H1 (cell line): ENCODE measurements around the gene AQP11. TPM values are rescaled to one million over a fixed set of nuclear protein-coding genes. Genes with fewer than 3 reads are reported as not detected.

Experiments used
- CTCF ChIA-PET: fragments of 300-600 bp; sonication (Branson Sonifier 250); formaldehyde crosslinking; loops from one replicate; lab custom pipeline; 2021; ENCODE audit not compliant: partially characterized antibody; lab: Charles Lee
- POLR2A ChIA-PET: fragments of 300-600 bp; sonication (Branson Sonifier 250); formaldehyde crosslinking; loops from one replicate; lab custom pipeline; 2021; ENCODE audit warnings: inconsistent platforms; ENCODE audit not compliant: partially characterized antibody; lab: Charles Lee
- DNase-seq, 2 experiments: peaks; one replicate each; pipeline versions ENCODE4 v3.0.0 to v3.0.0-alpha.2; 2010 to 2022; ENCODE audit warnings: low spot score in 2 of 2, low read depth in 1 of 2, mixed read lengths in 1 of 2
- FAIRE-seq: peaks from 2 replicates; lab custom pipeline; 2011; peaks lifted over from hg19 to GRCh38; lab: Jason Lieb, UNC
- H2AFZ ChIP-seq: 2 replicates; pipeline ENCODE4 v1.8.1; 2012; ENCODE audit warnings: low read length, inconsistent platforms
- H2AK5ac ChIP-seq: 2 replicates; pipeline ENCODE4 v1.6.1; 2013; ENCODE audit warnings: low read depth, low read length
- H2BK120ac ChIP-seq: replicated peaks from 2 replicates; pipeline ENCODE3; 2013; ENCODE audit warnings: low read depth, low read length, inconsistent platforms
- H2BK12ac ChIP-seq: 2 replicates; pipeline ENCODE4 v1.6.1; 2013; ENCODE audit warnings: low read depth, low read length
- H2BK15ac ChIP-seq: 2 replicates; pipeline ENCODE4 v1.6.1; 2013; ENCODE audit warnings: low read length
- H2BK20ac ChIP-seq: 2 replicates; pipeline ENCODE4 v1.6.1; 2013; ENCODE audit warnings: low read length
- H2BK5ac ChIP-seq: 2 replicates; pipeline ENCODE4 v1.6.1; 2013; ENCODE audit warnings: low read depth, low read length
- H3K14ac ChIP-seq: 2 replicates; pipeline ENCODE4 v1.6.1; 2013; ENCODE audit warnings: inconsistent platforms; ENCODE audit not compliant: insufficient read length
- H3K18ac ChIP-seq: 2 replicates; pipeline ENCODE4 v1.6.1; 2013; ENCODE audit warnings: low read length; ENCODE audit errors: extremely low read depth
- H3K23ac ChIP-seq: 2 replicates; pipeline ENCODE4 v1.6.1; 2013; ENCODE audit warnings: inconsistent platforms; ENCODE audit not compliant: insufficient read length
- H3K23me2 ChIP-seq: 2 replicates; pipeline ENCODE4 v1.6.1; 2013; ENCODE audit warnings: low read depth, low read length
- H3K27ac ChIP-seq: 2 replicates; pipeline ENCODE4 v1.6.1; 2011; ENCODE audit warnings: low read depth, low read length, inconsistent platforms
- H3K27me3 ChIP-seq, 4 experiments: replicated peaks in 1 of 4; 1 replicate in 1 of 4; 2 replicates in 3 of 4; pipeline versions ENCODE4 v1.6.1 to v1.8.1; 2011 to 2013; ENCODE audit warnings: low read length in 3 of 4, mild to moderate bottlenecking in 3 of 4, inconsistent platforms in 2 of 4, mixed read lengths in 2 of 4, moderate library complexity in 1 of 4; ENCODE audit not compliant: control insufficient read depth in 3 of 4, insufficient read depth in 3 of 4; ENCODE audit errors: extremely low read depth in 1 of 4
- H3K36me3 ChIP-seq, 4 experiments: 2 replicates each; pipeline versions ENCODE4 v1.6.1 to v1.8.1; 2011 to 2013; ENCODE audit warnings: mild to moderate bottlenecking in 4 of 4, low read length in 3 of 4, moderate library complexity in 2 of 4, control low read depth in 1 of 4, inconsistent platforms in 1 of 4; ENCODE audit not compliant: insufficient read depth in 4 of 4, control insufficient read depth in 2 of 4
- H3K4ac ChIP-seq: replicated peaks from 2 replicates; pipeline ENCODE3; 2013; ENCODE audit warnings: low read length, low read depth, mixed read lengths, inconsistent platforms; ENCODE audit not compliant: insufficient read length
- H3K4me1 ChIP-seq, 4 experiments: replicated peaks in 1 of 4; 1 replicate in 1 of 4; 2 replicates in 3 of 4; pipeline versions ENCODE4 v1.6.1 to v1.8.1; 2011 to 2013; ENCODE audit warnings: low read length in 3 of 4, inconsistent platforms in 2 of 4, mixed read lengths in 1 of 4; ENCODE audit not compliant: insufficient read depth in 4 of 4, control insufficient read depth in 3 of 4
- H3K4me2 ChIP-seq, 2 experiments: 2 replicates each; pipeline versions ENCODE4 v1.6.1 to v1.8.1; 2011 to 2013; ENCODE audit warnings: low read depth in 2 of 2, low read length in 2 of 2, control low read depth in 1 of 2, inconsistent platforms in 1 of 2, mild to moderate bottlenecking in 1 of 2; ENCODE audit not compliant: insufficient read depth in 1 of 2
- H3K4me3 ChIP-seq, 4 experiments: fragments of 200-600, 300-600 bp in 1 of 4; sonication (generic), shearing (Covaris generic), sonication (Bioruptor Twin) in 1 of 4; 2 replicates each; pipeline versions ENCODE4 v1.5.1 to v1.8.1; 2011 to 2016; ENCODE audit warnings: low read length in 4 of 4, low read depth in 3 of 4, control low read depth in 2 of 4, inconsistent platforms in 2 of 4, mild to moderate bottlenecking in 2 of 4, mixed read lengths in 1 of 4, moderate library complexity in 1 of 4; ENCODE audit not compliant: insufficient read depth in 2 of 4; ENCODE audit errors: extremely low read depth in 1 of 4
- H3K56ac ChIP-seq: replicated peaks from 2 replicates; pipeline ENCODE3; 2013; ENCODE audit warnings: low read depth, mild to moderate bottlenecking, mixed read lengths, low read length, inconsistent platforms; ENCODE audit not compliant: insufficient read length
- H3K79me1 ChIP-seq: 2 replicates; pipeline ENCODE4 v1.6.1; 2013; ENCODE audit warnings: low read depth, low read length, control low read depth
- H3K79me2 ChIP-seq, 2 experiments: 2 replicates each; pipeline versions ENCODE4 v1.6.1 to v1.8.1; 2012 to 2013; ENCODE audit warnings: low read length in 2 of 2, mild to moderate bottlenecking in 2 of 2, inconsistent platforms in 1 of 2; ENCODE audit not compliant: insufficient read depth in 2 of 2, control insufficient read depth in 1 of 2
- H3K9ac ChIP-seq, 4 experiments: replicated peaks in 1 of 4; 1 replicate in 1 of 4; 2 replicates in 3 of 4; pipeline versions ENCODE4 v1.6.1 to v1.8.1; 2011 to 2013; ENCODE audit warnings: low read depth in 3 of 4, low read length in 3 of 4, control low read depth in 2 of 4, mild to moderate bottlenecking in 2 of 4, moderate library complexity in 2 of 4, inconsistent platforms in 1 of 4; ENCODE audit errors: extremely low read depth in 1 of 4
- H3K9me3 ChIP-seq, 2 experiments: 2 replicates each; pipeline versions ENCODE4 v1.6.1 to v1.8.1; 2012 to 2013; ENCODE audit warnings: mild to moderate bottlenecking in 2 of 2, moderate library complexity in 2 of 2, control low read depth in 1 of 2, inconsistent platforms in 1 of 2, low read depth in 1 of 2, low read length in 1 of 2, mixed read lengths in 1 of 2; ENCODE audit not compliant: insufficient read depth in 2 of 2
- H4K20me1 ChIP-seq, 2 experiments: replicated peaks in 1 of 2; 2 replicates each; pipeline versions ENCODE3 to v1.8.1; 2011 to 2013; ENCODE audit warnings: inconsistent platforms in 2 of 2, low read length in 2 of 2, mild to moderate bottlenecking in 1 of 2; ENCODE audit not compliant: insufficient read depth in 2 of 2, control insufficient read depth in 1 of 2
- H4K5ac ChIP-seq: 2 replicates; pipeline ENCODE4 v1.6.1; 2013; ENCODE audit warnings: low read length, low read depth, mixed read lengths, inconsistent platforms; ENCODE audit not compliant: insufficient read length
- H4K8ac ChIP-seq: 2 replicates; pipeline ENCODE4 v1.8.0; 2013; ENCODE audit warnings: mild to moderate bottlenecking, moderate library complexity, low read length, inconsistent platforms; ENCODE audit not compliant: insufficient read depth; ENCODE audit errors: extremely low read depth
- H4K91ac ChIP-seq: replicated peaks from 2 replicates; pipeline ENCODE3; 2013; ENCODE audit warnings: low read length, mixed read lengths, inconsistent platforms; ENCODE audit not compliant: insufficient read length
- ATF2 ChIP-seq: IDR thresholded peaks from 2 replicates; pipeline ENCODE4 v1.6.1; 2012; ENCODE audit warnings: low read length, inconsistent platforms
- CBX8 ChIP-seq: fragments of 300-800, 300-1000 bp; sonication (generic); IDR thresholded peaks from 2 replicates; pipeline ENCODE4 v1.7.1; 2016; ENCODE audit warnings: low read depth, low read length, borderline replicate concordance
- CTBP2 ChIP-seq: IDR thresholded peaks from 2 replicates; pipeline ENCODE4 v1.7.0; 2011; ENCODE audit warnings: borderline replicate concordance, mild to moderate bottlenecking, moderate library complexity, mixed read lengths, low read length; ENCODE audit not compliant: insufficient read depth, insufficient read length
- EP300 ChIP-seq, 2 experiments: IDR thresholded peaks; 1 replicate in 1 of 2; 2 replicates in 1 of 2; pipeline ENCODE4 v1.6.1; 2011 to 2012; ENCODE audit warnings: low read depth in 2 of 2, low read length in 2 of 2, mild to moderate bottlenecking in 2 of 2, borderline replicate concordance in 1 of 2, inconsistent platforms in 1 of 2, moderate library complexity in 1 of 2
- FOSL1 ChIP-seq: IDR thresholded peaks from 2 replicates; pipeline ENCODE4 v1.6.1; 2011; ENCODE audit warnings: mild to moderate bottlenecking, low read depth, low read length, moderate library complexity; ENCODE audit not compliant: insufficient read depth
- JUN ChIP-seq: IDR thresholded peaks from 2 replicates; pipeline ENCODE4 v1.6.1; 2011; ENCODE audit warnings: low read depth, mild to moderate bottlenecking, improper control_type of control experiment, low read length
- MAFK ChIP-seq: IDR thresholded peaks from 2 replicates; pipeline ENCODE4 v1.6.1; 2012; ENCODE audit warnings: low read depth, mild to moderate bottlenecking, improper control_type of control experiment, low read length
- SIX5 ChIP-seq: IDR thresholded peaks from 2 replicates; pipeline ENCODE4 v1.6.1; 2011; ENCODE audit warnings: mild to moderate bottlenecking, low read depth, low read length
- SP4 ChIP-seq: IDR thresholded peaks from 2 replicates; pipeline ENCODE4 v1.6.1; 2012; ENCODE audit warnings: low read length, inconsistent platforms
- TAF1 ChIP-seq: IDR thresholded peaks from 2 replicates; pipeline ENCODE4 v1.6.1; 2011; ENCODE audit warnings: mild to moderate bottlenecking, low read depth, low read length
- TAF7 ChIP-seq: optimal IDR thresholded peaks from 2 replicates; pipeline ENCODE3; 2011; ENCODE audit warnings: low read depth, mild to moderate bottlenecking, inconsistent platforms, low read length, moderate library complexity, borderline replicate concordance
- WGBS, 2 experiments: shearing (Covaris generic) in 1 of 2; methylation state at CpG; one replicate each; pipeline versions ENCODE4 v1.1.6 to v1.1.7; 2013 to 2015; ENCODE audit warnings: low lambda C conversion rate in 2 of 2, mixed read lengths in 2 of 2, inconsistent platforms in 1 of 2, low coverage in 1 of 2, missing lambda C conversion rate in 1 of 2; ENCODE audit not compliant: insufficient replicate concordance in 2 of 2, insufficient coverage in 1 of 2, insufficient read length in 1 of 2; ENCODE audit errors: extremely low coverage in 1 of 2, missing lambda C conversion rate in 1 of 2; 5-methylcytosine and 5-hydroxymethylcytosine counted together
- polyA plus RNA-seq, 7 experiments: library from polyadenylated mRNA; depleted of rRNA in 3 of 7; stranded (reverse) in 5 of 7; unstranded in 2 of 7; fragments of >200 nt in 5 of 7; fragments of 200-250 nt in 2 of 7; gene quantifications; 1 replicate in 5 of 7; 2 replicates in 1 of 7; 4 replicates in 1 of 7; pipeline versions ENCODE4 v1.2.1 to v1.2.3, GENCODE V29; 2011 to 2013; ENCODE audit warnings: missing spikeins in 2 of 7, mixed read lengths in 2 of 7
- total RNA-seq: library from RNA; stranded (reverse); fragmentation: NEBNext Ultra II Directional; extraction: Animal tissue kit (Norgen Biotek cat#: 25700); gene quantifications from 2 replicates; pipeline ENCODE4 v1.2.1, GENCODE V29; 2021
- TF ChIP-seq, protein P1 (sequence below): IDR thresholded peaks from 2 replicates; pipeline ENCODE4 v1.6.1; 2011; ENCODE audit warnings: low read depth, mild to moderate bottlenecking, low read length; ENCODE audit not compliant: insufficient read depth

AQP11 gene
- total and polyA plus RNA-seq, 2 of the 8 experiments (the other 6 are each of a cell fraction or from before 2014, with no cell fraction given): 1.1 to 1.6 TPM

DNA sequence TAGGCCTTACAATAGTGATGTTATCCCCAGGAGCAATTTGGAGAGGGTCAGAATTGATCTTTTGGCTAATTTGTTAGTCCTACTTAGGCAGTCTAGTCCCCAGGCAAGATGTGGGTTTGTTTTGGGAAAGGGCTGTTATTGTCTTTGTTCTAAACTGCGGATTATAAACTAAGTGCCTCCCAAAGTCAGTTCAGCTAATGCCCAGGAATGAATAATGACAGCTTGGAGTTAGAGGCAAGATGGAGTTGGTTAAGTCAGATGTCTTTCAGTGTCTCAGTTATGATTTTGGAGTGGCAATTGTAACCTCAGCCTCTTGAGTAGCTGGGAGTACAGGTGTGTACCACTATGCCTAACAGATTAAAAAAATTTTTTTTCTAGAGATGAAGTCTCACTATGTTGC lies 55.1 kb downstream of the AQP11 start:
- WGBS, 2 experiments: 100% methylated on average over 1 of the region's 1 CpG; no CpG with 5 or more reads in 1 of the 2 experiments
- H3K4ac ChIP-seq: no peak overlapping the region
- H2BK5ac ChIP-seq: no peak overlapping the region
- no peak overlapping the region for H3K4me2 ChIP-seq
- no peak overlapping the region for H4K91ac ChIP-seq
- POLR2A ChIA-PET: interaction anchor here (1.0 kb wide), 1 partner anchor 9 kb away, joined by 4 read pairs; no protein-coding TSS in a partner anchor
- H3K23me2 ChIP-seq: no peaks in the 10 kb centered on the region
- no peak overlapping the region for H3K18ac ChIP-seq
- H4K20me1 ChIP-seq: no peaks in the 10 kb centered on the region
- H3K27ac ChIP-seq: no peak overlapping the region
- DNase-seq: no peak
- no peak overlapping the region for H4K8ac ChIP-seq
- no peak for FAIRE-seq
- no peak overlapping the region for H3K23ac ChIP-seq
- H3K79me2 ChIP-seq: no peaks in the 10 kb centered on the region
- no peaks in the 10 kb centered on the region for H3K36me3 ChIP-seq
- H2BK12ac ChIP-seq: no peak overlapping the region
- no peak overlapping the region for H4K5ac ChIP-seq
- H3K27me3 ChIP-seq: no peaks in the 10 kb centered on the region
- no peak overlapping the region for H3K14ac ChIP-seq
- no peak overlapping the region for H3K4me3 ChIP-seq
- no peaks in the 10 kb centered on the region for H3K79me1 ChIP-seq
- H2AFZ ChIP-seq: no peak overlapping the region
- H3K4me1 ChIP-seq: no peaks in the 10 kb centered on the region
- no peak overlapping the region for H3K56ac ChIP-seq
- H2BK15ac ChIP-seq: no peak overlapping the region
- CTCF ChIA-PET: interaction anchor here (1.4 kb wide), 1 partner anchor 9 kb away, joined by 3 read pairs; no protein-coding TSS in a partner anchor
- no peaks in the 10 kb centered on the region for H3K9me3 ChIP-seq
- no peak overlapping the region for H3K9ac ChIP-seq
- H2BK20ac ChIP-seq: no peak overlapping the region
- no peak overlapping the region for H2BK120ac ChIP-seq
- H2AK5ac ChIP-seq: no peak overlapping the region
- no peak for TF ChIP-seq TAF1
- no peak for TF ChIP-seq SIX5
- no peak for TF ChIP-seq TAF7
- no peak for TF ChIP-seq SP4
- TF ChIP-seq ATF2: no peak
- no peak for TF ChIP-seq EP300 (IDR thresholded peaks at IDR 0.05; ENCODE audit: borderline replicate concordance in 1 of 2, low read depth in 2 of 2, low read length in 2 of 2)
- TF ChIP-seq, protein P1, sequence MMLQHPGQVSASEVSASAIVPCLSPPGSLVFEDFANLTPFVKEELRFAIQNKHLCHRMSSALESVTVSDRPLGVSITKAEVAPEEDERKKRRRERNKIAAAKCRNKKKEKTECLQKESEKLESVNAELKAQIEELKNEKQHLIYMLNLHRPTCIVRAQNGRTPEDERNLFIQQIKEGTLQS: no peak
- no peak for TF ChIP-seq FOSL1
- no peak for TF ChIP-seq MAFK
- no peak for TF ChIP-seq JUN
- TF ChIP-seq CBX8: no peak
- TF ChIP-seq CTBP2: no peak
